ENCODE measurements around the gene GGTLC2.

DNA sequence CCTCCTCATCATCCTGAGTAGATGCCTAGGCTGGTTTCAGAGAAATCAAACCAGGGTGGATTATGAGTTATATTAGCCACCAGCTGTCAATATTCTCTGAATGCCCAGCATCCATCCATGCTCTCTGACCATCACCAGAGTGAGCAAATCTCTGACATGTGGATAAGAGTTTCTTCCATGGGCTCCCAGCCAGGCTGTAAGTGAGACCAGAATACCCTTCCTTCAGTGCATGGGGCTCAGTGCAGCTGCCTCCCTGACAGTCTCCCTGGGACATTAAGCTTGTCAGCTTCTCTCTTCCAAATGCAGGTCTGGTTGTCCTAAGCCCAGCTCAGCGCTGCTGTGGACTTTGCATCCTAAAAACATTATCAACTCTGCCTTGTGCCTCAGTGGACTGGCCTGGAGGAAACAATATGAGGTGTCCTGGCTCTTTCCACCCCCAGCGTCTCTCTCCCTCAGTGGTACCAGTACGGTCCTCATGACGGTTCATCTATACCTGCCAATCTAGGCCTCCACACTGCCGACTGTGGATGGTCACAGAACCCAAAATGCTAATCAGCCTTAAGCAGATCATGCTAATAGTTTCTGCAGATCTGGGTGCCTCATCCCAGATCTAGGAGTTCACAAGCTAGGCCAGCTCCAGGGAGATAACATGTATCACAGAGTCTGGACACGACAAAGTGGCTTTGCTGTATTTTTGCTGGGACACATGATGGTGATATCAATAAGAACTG is 43.7 kb upstream of the GGTLC2 start:
- TF ChIP-seq, protein P1, sequence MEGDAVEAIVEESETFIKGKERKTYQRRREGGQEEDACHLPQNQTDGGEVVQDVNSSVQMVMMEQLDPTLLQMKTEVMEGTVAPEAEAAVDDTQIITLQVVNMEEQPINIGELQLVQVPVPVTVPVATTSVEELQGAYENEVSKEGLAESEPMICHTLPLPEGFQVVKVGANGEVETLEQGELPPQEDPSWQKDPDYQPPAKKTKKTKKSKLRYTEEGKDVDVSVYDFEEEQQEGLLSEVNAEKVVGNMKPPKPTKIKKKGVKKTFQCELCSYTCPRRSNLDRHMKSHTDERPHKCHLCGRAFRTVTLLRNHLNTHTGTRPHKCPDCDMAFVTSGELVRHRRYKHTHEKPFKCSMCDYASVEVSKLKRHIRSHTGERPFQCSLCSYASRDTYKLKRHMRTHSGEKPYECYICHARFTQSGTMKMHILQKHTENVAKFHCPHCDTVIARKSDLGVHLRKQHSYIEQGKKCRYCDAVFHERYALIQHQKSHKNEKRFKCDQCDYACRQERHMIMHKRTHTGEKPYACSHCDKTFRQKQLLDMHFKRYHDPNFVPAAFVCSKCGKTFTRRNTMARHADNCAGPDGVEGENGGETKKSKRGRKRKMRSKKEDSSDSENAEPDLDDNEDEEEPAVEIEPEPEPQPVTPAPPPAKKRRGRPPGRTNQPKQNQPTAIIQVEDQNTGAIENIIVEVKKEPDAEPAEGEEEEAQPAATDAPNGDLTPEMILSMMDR (IDR thresholded peaks at IDR 0.05) = no peak
- TF ChIP-seq POLR2A (IDR thresholded peaks at IDR 0.05) = no peak

Measured in body of pancreas (tissue), 4 donors.